ENCODE results near the gene DACT1.

DNA sequence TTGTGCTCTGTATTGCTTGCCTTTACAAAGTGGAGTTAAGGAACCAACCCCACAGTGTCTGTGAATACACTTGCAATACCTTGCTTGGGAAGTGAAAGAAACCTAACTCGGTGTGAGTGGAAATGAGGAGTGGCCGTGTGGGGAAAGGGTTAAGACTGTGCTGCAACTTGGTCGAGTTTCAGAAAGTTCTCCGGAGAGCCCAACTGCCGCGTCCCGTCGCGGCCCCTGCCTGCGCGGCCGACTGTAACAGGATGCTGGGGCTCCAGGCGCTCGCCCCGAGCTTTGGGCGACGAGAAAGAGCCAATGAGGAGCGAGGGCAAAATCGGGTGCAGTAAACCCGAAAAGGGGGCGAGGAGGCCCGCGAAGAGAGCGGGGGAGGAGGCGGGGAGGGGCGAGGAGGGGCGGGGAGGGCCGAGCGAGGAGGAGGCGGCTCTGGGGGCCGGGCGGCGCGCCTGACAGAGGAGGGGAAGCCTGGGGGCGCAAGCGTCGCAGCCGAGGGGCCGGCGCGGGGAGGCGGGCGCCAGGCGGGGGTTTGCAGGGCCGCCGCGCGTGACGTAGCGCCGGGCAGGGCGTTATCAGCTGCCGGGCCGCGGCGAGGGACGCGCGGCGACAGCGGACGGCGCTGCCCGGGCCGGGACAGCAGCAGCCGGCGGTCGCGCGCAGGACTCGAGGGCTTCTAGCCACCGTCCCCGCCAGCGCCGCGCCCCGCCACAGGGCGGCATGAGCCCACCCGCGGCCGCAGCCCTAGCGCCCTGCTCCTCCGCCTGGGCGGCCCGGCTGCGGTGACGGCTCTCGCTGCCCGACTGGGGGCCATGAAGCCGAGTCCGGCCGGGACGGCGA lies at the start of gene DACT1:
- no peak for TF ChIP-seq SUZ12 (IDR thresholded peaks at IDR 0.05)
- no peak for TF ChIP-seq FOXM1 (IDR thresholded peaks at IDR 0.05; ENCODE audit: borderline replicate concordance)
- no peak for TF ChIP-seq SP1 (IDR thresholded peaks at IDR 0.05)
- TF ChIP-seq ZNF384 (IDR thresholded peaks at IDR 0.05): no peak
- TF ChIP-seq ARNT (IDR thresholded peaks at IDR 0.05): no peak
- no peak for TF ChIP-seq FOXA1 (IDR thresholded peaks at IDR 0.05)
- no peak for TF ChIP-seq NFRKB (IDR thresholded peaks at IDR 0.05)
- no peak for TF ChIP-seq ELF4 (IDR thresholded peaks at IDR 0.05)
- no peak for TF ChIP-seq HDGF (IDR thresholded peaks at IDR 0.05; ENCODE audit: borderline replicate concordance)
- no peak for TF ChIP-seq BHLHE40 (IDR thresholded peaks at IDR 0.05; ENCODE audit: borderline replicate concordance)
- TF ChIP-seq TARDBP (IDR thresholded peaks at IDR 0.05): no peak
- TF ChIP-seq LEF1 (IDR thresholded peaks at IDR 0.05; ENCODE audit: borderline replicate concordance): no peak
- TF ChIP-seq, protein P1, sequence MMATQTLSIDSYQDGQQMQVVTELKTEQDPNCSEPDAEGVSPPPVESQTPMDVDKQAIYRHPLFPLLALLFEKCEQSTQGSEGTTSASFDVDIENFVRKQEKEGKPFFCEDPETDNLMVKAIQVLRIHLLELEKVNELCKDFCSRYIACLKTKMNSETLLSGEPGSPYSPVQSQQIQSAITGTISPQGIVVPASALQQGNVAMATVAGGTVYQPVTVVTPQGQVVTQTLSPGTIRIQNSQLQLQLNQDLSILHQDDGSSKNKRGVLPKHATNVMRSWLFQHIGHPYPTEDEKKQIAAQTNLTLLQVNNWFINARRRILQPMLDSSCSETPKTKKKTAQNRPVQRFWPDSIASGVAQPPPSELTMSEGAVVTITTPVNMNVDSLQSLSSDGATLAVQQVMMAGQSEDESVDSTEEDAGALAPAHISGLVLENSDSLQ (IDR thresholded peaks at IDR 0.05): no peak
- TF ChIP-seq L3MBTL2 (conservative IDR thresholded peaks at IDR 0.05): peak; percentile 45; the same call in 1 of the 2 replicates
